Left ventricle myocardium inferior (tissue), 1 donor: ENCODE data around the gene RALBP1. TPM values are rescaled to one million over a fixed set of nuclear protein-coding genes. Genes with fewer than 3 reads are reported as not detected.
"Not testable (repeated sequence)": the region's sequence is repeated elsewhere in the genome, so short reads cannot be mapped to it uniquely, and the experiment has no call there.

Source experiments
- DNase-seq: peaks from one replicate; pipeline ENCODE4 v3.0.0-alpha.2; 2020
- H3K27ac ChIP-seq: fragments of 200-600 bp; replicated peaks from 2 replicates; pipeline ENCODE4 v1.8.0; 2021
- H3K27me3 ChIP-seq: fragments of 200-600 bp; 2 replicates; pipeline ENCODE4 v1.8.0; 2021; ENCODE audit warnings: low read depth
- H3K36me3 ChIP-seq: fragments of 200-600 bp; 2 replicates; pipeline ENCODE4 v1.8.0; 2021
- H3K4me1 ChIP-seq: fragments of 200-600 bp; 2 replicates; pipeline ENCODE4 v1.8.0; 2021
- H3K4me3 ChIP-seq: fragments of 200-600 bp; 2 replicates; pipeline ENCODE4 v1.8.0; 2021; ENCODE audit warnings: mild to moderate bottlenecking, moderate library complexity
- H3K9me3 ChIP-seq: fragments of 200-600 bp; replicated peaks from 2 replicates; pipeline ENCODE4 v1.8.0; 2021
- CTCF ChIP-seq: fragments of 200-600 bp; IDR thresholded peaks from 2 replicates; pipeline ENCODE4 v1.8.0; 2021; ENCODE audit warnings: antibody characterized with exemption, mild to moderate bottlenecking, borderline replicate concordance
- intact Hi-C: fragments of 100-400 bp; cut with micrococcal nuclease; formaldehyde crosslinking; loops from one replicate; pipeline ENCODE4 v1.11.0; 2022
- total RNA-seq: library from RNA; stranded (reverse); fragmentation: NEBNext Ultra II Directional; extraction: Animal tissue kit (Norgen Biotek cat#: 25700); gene quantifications from one replicate; pipeline ENCODE4 v1.2.1, GENCODE V29; 2021
- donor health status: DM: no; HTN: yes; CAD: no; lungs with severe emphysema.

RALBP1 gene
- total RNA-seq, 1 donor from 2014 or later: 46.2 TPM

DNA sequence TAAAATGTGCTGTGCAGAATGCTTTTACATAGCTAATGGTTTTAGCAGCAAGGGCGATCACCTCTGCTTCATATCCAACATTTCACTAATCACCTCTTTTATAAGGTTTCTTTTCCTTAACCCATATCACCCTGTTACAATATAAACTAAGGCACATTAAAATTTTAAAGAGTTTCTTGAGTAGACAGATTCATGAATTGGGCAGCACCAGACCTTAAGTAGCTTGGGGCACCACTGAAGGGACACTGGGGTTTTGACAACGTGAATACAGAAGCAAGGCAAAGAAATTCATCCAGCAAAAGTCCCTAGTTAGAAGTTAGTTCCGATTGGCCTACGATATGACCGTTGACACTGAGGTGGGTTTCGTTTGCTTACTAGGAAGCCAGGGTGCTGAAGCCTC, 44.0 kb upstream of the RALBP1 start:
- TF ChIP-seq CTCF: no peak
- no peaks in the 10 kb centered on the region for H3K9me3 ChIP-seq
- H3K27me3 ChIP-seq: no peaks in the 10 kb centered on the region
- DNase-seq: no peak
- H3K36me3 ChIP-seq: no peaks in the 10 kb centered on the region
- H3K4me1 ChIP-seq: peaks cover 13% of the 10 kb centered on the region
- H3K27ac ChIP-seq: no peak overlapping the region
- no peak overlapping the region for H3K4me3 ChIP-seq
- intact Hi-C loops: no loop called here

DNA sequence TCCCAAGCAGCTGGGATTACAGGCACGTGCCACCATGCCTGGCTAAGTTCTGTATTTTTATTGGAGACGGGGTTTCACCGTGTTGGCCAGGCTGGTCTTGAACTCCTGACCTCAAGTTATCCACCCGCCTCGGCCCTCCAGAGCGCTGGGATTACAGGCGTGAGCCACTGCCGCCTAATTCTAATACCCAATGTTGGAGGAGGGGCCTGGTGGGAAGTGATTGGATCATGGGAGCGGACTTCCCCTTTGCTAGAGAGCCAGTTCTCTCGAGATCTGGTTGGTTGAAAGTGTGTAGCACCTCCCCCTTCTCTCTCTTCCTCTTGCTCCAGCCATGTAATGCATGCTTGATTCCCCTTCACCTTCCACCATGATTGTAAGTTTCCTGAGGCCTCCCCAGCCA, 42.2 kb upstream of the RALBP1 start:
- intact Hi-C loops, DNase-seq, H3K4me3 ChIP-seq, H3K27ac ChIP-seq, H3K27me3 ChIP-seq, H3K36me3 ChIP-seq, H3K9me3 ChIP-seq: not testable (repeated sequence)
- peaks cover 17% of the 10 kb centered on the region for H3K4me1 ChIP-seq

GRCh38 chr18:9433671-9434121, 41.6 kb upstream of the RALBP1 start:
- DNase-seq: no peak
- H3K9me3 ChIP-seq: no peaks in the 10 kb centered on the region
- TF ChIP-seq CTCF: no peak
- peak overlapping the region; percentile 21 for H3K4me3 ChIP-seq
- peak overlapping the region; percentile 23 for H3K27ac ChIP-seq
- H3K36me3 ChIP-seq: no peaks in the 10 kb centered on the region
- intact Hi-C loops: no loop called here
- H3K27me3 ChIP-seq: no peaks in the 10 kb centered on the region
- peaks cover 17% of the 10 kb centered on the region for H3K4me1 ChIP-seq

- H3K4me3 ChIP-seq: peak overlapping the region; percentile 21
- H3K9me3 ChIP-seq: no peaks in the 10 kb centered on the region
- TF ChIP-seq CTCF: no peak
- H3K27ac ChIP-seq: peak overlapping the region; percentile 23
- intact Hi-C loops: no loop called here
- peaks cover 17% of the 10 kb centered on the region for H3K4me1 ChIP-seq
- H3K27me3 ChIP-seq: no peaks in the 10 kb centered on the region
- no peaks in the 10 kb centered on the region for H3K36me3 ChIP-seq
- no peak for DNase-seq
Measured at GRCh38 chr18:9434122-9434701, 41.1 kb upstream of the RALBP1 start.

DNA sequence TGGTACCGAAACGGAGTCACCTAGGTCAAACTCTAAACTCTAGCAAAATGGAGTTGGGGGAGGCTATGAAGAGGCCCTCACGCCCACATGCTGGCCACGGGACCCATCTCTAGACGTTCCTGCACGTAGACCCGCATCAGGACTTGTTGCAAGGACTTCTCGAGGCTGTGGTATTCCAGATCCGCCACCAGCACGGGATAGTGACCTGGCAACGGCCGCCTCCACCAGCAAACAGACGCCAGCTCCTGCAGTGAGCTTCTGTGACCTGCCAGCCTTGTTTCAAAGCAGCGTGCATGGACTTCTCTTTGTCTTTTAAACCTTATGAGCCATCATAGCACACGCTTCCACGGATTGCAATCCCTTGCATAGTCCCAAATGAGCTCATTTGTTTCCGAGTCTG, 40.3 kb upstream of the RALBP1 start:
- no peaks in the 10 kb centered on the region for H3K36me3 ChIP-seq

More for the DNA sequence above, 40.3 kb upstream of the RALBP1 start:
- intact Hi-C loops: no loop called here
- Histone ChIP-seq H3K27ac (no peak overlapping the region), H3K4me1 (peaks cover 17% of the 10 kb centered on the region), H3K27me3 (no peaks in the 10 kb centered on the region), H3K9me3 (no peaks in the 10 kb centered on the region), H3K4me3 (no peak overlapping the region)
- no peak for DNase-seq
- no peak for TF ChIP-seq CTCF
